D341Med (cell line): ENCODE data around the gene TAF7.
"Not testable (repeated sequence)": the region's sequence is repeated elsewhere in the genome, so short reads cannot be mapped to it uniquely, and the experiment has no call there.

ENCODE experiments used
- DNase-seq: peaks from one replicate; pipeline ENCODE4 v3.0.0; 2012; ENCODE audit warnings: low spot score

The TAF7 gene, protein sequence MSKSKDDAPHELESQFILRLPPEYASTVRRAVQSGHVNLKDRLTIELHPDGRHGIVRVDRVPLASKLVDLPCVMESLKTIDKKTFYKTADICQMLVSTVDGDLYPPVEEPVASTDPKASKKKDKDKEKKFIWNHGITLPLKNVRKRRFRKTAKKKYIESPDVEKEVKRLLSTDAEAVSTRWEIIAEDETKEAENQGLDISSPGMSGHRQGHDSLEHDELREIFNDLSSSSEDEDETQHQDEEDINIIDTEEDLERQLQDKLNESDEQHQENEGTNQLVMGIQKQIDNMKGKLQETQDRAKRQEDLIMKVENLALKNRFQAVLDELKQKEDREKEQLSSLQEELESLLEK

GRCh38 chr5:141320225-141321169 is at the start of gene TAF7:
Gene TAF7, minus strand, starts transcription at chr5:141320784. Its CDS starts 740 bp downstream, at chr5:141320044.
- DNase-seq = peak; percentile 96

- no peak for DNase-seq
These were observed 45.7 kb upstream of the TAF7 start for GRCh38 chr5:141366016-141366896.

DNA sequence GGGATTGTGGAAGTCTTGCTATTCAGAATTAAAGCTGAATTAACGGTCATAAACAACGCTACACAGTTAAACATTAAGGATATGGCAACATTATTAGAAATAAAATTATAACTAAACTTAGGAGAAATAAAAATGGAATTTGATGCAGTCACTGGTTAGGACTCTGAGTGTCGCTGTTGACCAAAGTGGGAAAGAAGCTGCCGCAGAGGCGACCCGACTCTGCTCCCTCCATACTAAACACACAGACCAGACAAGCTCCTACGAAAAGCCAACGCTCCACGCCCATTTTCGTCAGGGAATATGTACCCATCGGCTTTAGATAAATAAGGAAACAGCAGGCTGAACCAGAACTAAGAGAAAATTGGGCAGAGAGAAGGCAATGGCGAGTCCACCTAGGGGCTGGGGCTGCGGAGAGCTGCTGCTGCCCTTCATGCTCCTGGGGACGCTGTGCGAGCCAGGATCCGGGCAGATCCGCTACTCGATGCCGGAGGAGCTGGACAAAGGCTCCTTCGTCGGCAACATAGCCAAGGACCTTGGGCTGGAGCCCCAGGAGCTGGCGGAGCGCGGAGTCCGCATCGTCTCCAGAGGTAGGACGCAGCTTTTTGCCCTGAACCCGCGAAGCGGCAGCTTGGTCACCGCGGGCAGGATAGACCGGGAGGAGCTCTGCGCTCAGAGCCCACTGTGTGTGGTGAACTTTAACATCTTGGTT is 43.5 kb upstream of the TAF7 start, which contains the start of gene PCDHGA5:
PCDHGA5 (plus strand) TSS at position 211 of the 709 bp plus-strand sequence; CDS start at position 380, 169 bp downstream.
- no peak for DNase-seq

DNA sequence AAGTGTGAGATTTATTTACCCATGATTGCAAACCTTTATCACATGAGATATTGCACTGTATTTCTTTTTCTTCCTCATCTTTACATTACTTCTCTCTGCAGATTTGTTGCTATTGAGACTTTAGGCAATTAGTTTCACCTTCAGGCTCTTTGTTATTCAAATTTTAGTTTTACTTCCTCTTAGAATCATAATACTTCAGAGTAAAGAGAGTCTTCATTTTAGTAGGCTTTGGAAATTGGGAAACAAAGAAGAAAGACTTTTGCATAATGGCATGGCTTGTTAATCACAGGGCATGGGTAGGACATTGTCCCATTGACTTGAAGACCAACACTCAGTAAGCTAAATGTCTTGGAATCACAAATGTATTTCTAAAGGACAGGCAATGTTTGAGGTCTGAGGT is 42.1 kb upstream of the TAF7 start:
- DNase-seq = no peak

- no peak for DNase-seq
These were observed 40.1 kb upstream of the TAF7 start for GRCh38 chr5:141360685-141361084.

GRCh38 chr5:141359790-141360426 is 39.3 kb upstream of the TAF7 start, which contains the start of gene PCDHGB2:
Gene PCDHGB2, plus strand, starts transcription at chr5:141359994. Its CDS starts 142 bp downstream, at chr5:141360136.
- no peak for DNase-seq

GRCh38 chr5:141356950-141357349 is 36.4 kb upstream of the TAF7 start:
- no peak for DNase-seq

DNA sequence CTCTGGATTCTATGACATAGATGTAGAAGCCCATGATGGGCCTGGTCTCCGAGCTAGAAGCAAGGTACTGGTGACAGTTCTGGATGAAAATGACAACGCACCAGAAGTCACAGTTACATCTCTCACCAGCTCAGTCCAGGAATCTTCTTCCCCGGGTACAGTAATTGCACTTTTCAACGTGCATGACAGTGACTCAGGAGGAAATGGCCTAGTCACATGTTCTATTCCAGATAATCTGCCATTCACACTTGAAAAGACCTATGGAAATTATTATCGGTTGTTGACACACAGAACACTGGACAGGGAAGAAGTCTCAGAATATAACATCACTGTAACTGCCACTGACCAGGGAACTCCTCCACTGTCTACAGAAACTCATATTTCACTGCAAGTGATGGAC is 35.5 kb upstream of the TAF7 start:
- no peak for DNase-seq

DNA sequence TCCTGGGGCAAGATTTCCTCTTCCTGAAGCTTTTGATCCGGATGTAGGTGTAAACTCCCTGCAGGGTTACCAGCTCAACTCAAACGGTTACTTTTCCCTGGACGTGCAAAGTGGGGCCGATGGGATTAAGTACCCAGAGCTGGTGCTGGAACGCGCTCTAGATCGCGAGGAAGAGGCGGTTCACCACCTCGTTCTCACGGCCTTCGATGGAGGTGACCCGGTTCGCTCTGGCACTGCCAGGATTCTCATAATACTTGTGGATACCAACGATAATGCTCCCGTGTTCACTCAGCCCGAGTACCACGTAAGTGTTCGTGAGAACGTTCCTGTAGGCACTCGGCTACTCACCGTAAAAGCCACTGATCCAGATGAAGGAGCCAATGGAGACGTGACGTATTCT is 35.1 kb upstream of the TAF7 start:
- no peak for DNase-seq

DNA sequence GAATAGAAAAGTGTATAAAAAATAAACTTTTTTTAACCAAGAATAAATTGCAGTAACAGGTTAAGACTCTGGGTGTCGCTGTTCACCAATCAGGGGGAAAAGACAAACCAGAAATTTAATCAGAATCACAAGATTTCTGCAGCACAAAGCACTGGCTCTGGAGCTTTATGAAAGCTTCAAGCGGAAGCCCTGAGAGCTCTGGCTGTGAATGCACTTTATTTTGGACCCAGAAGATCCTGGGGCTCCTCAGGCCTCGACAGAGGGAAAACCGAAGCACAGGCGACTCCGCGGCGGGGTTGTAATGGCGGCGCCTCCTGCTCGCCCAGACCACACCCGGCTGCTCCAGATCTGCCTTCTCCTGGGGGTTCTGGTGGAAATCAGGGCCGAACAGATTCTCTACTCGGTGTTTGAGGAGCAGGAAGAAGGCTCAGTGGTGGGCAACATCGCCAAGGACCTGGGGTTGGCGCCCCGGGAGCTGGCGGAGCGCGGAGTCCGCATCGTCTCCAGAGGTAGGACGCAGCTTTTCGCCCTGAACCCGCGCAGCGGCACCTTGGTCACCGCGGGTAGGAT is 34.4 kb upstream of the TAF7 start, which contains the start of gene PCDHGA4:
PCDHGA4 (plus strand) TSS at position 122 of the 570 bp plus-strand sequence; CDS start at position 209, 87 bp downstream.
- no peak for DNase-seq

- no peak for DNase-seq
These were observed 31.0 kb upstream of the TAF7 start for GRCh38 chr5:141351591-141351990.

DNA sequence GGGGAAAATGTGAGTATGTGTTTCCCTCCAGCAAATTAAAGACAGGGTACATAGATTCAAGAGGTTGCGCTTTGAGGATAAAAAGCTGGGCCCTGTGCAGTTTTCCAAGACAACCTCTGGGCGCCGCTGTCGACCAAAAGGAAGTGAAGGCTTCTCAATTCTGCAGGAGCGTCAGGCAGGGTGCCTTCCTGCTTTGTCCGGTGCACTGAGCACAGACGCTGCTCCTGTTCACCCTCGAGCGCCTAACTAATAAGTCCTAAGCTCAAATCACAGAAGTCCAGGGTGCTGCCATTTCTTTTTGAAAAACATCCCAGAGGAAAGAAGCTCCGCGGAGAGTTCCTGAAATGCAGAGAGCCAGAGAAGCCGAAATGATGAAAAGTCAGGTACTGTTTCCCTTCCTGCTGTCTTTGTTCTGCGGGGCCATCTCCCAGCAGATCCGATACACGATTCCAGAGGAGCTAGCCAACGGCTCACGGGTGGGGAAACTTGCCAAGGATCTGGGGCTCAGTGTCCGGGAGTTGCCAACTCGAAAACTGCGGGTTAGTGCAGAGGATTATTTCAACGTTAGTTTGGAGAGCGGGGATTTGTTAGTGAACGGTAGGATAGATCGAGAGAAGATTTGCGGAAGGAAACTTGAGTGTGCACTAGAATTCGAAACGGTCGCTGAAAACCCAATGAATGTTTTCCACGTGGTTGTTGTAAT is 29.5 kb upstream of the TAF7 start, which contains the start of gene PCDHGB1:
PCDHGB1 (plus strand) TSS at position 183 of the 703 bp plus-strand sequence; CDS start at position 345, 162 bp downstream.
- DNase-seq = peak; percentile 72

- not testable (repeated sequence) for DNase-seq
These were observed 25.4 kb upstream of the TAF7 start for GRCh38 chr5:141346017-141346416.

DNA sequence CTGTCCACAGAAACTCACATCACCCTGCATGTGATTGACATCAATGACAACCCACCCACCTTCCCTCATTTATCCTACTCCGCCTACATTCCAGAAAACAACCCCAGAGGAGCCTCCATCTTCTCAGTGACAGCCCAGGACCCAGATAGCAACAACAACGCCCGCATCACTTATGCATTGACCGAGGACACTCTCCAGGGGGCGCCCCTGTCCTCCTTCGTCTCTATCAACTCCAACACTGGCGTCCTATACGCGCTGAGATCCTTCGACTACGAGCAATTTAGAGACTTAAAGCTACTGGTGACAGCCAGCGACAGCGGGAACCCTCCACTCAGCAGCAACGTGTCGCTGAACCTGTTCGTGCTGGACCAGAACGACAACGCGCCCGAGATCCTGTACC is 24.7 kb upstream of the TAF7 start:
- DNase-seq = no peak

GRCh38 chr5:141343953-141344463 is 23.4 kb upstream of the TAF7 start:
- no peak for DNase-seq

DNA sequence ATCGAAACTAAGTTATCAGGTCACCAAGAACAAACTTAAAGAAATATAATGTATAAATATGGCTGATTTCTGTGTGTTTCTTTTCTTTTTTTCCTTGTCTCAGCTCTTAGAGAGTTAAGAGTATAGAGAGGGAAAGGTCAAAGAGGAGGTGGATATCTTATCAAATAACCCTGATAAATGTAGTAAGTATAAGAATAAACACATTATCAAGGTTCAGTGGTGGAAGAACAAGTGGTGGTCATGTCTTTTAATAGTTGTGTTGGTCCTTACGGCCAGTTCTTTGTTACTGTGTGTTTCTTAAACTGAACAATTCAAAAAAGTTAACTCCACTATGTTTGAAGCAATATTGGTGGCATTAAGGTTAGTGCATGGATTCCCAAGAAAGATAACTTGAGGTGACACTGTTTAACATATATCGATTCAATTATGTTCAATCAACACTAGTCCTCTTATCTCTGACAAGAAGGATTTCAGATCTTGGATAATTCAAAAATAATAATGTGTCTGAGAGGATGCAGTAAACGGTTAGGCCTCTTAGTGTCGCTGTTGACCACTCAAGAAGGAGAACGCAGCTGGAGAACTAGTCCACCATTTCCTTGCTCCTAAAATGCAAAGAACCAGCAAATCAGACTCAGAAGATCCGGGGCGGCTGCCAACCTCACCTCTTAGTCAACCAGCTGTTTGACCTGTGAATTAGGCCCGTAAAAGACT is 22.8 kb upstream of the TAF7 start, which contains the start of gene PCDHGA3:
PCDHGA3 (plus strand) TSS at position 588 of the 711 bp plus-strand sequence. CDS start 205 bp downstream, outside the sequence.
- DNase-seq = no peak

DNA sequence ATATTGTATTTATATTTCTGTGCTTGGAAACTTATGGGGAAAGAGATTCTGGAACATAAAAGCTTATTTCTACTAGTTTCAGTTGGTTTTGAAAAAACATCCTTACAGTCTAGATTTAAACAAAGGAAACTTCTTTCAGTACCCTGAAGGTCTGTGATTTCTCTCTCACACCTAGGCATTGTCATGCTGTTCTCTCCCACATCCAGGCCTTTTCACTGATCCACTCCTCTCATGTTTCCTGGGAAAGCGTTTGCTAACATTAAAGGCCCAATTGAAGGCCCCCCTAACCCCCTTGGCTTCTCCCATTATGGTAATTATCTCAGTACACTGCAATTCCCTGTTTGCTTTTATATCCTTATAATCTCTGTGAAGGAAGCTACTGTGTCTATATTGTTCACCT is 22.2 kb upstream of the TAF7 start:
- DNase-seq = no peak

- not testable (repeated sequence) for DNase-seq
These were observed 20.3 kb upstream of the TAF7 start for GRCh38 chr5:141340781-141341354.
